Endothelial cell (in vitro differentiated cells): ENCODE data around the gene GPHB5. TPM values are rescaled to one million over a fixed set of nuclear protein-coding genes. Genes with fewer than 3 reads are reported as not detected.
"Not testable (repeated sequence)": the region's sequence is repeated elsewhere in the genome, so short reads cannot be mapped to it uniquely, and the experiment has no call there.

ENCODE experiments used
- DNase-seq: peaks from one replicate; pipeline ENCODE4 v3.0.0; 2021; ENCODE audit warnings: low spot score
- H3K27ac Mint-ChIP-seq: one replicate; pipeline ENCODE4 v1.8.0; 2021; ENCODE audit warnings: mixed read lengths, inconsistent platforms; ENCODE audit not compliant: unreplicated experiment
- H3K27me3 Mint-ChIP-seq: one replicate; pipeline ENCODE4 v1.8.0; 2021; ENCODE audit warnings: mild to moderate bottlenecking, moderate library complexity, mixed read lengths, inconsistent platforms; ENCODE audit not compliant: unreplicated experiment
- H3K36me3 Mint-ChIP-seq: one replicate; pipeline ENCODE4 v1.8.0; 2021; ENCODE audit warnings: mild to moderate bottlenecking, low read depth, mixed read lengths, inconsistent platforms; ENCODE audit not compliant: unreplicated experiment
- H3K4me1 Mint-ChIP-seq: one replicate; pipeline ENCODE4 v1.8.0; 2021; ENCODE audit warnings: mild to moderate bottlenecking, mixed read lengths, inconsistent platforms; ENCODE audit not compliant: unreplicated experiment
- H3K4me3 Mint-ChIP-seq: one replicate; pipeline ENCODE4 v1.8.0; 2021; ENCODE audit warnings: mild to moderate bottlenecking, mixed read lengths, inconsistent platforms; ENCODE audit not compliant: unreplicated experiment
- H3K9me3 Mint-ChIP-seq: one replicate; pipeline ENCODE4 v1.8.0; 2021; ENCODE audit warnings: mixed read lengths, inconsistent platforms; ENCODE audit not compliant: unreplicated experiment
- total RNA-seq: library from RNA; stranded (reverse); fragmentation: NEBNext Ultra II Directional; extraction: Animal tissue kit (Norgen Biotek cat#: 25700); gene quantifications from one replicate; pipeline ENCODE4 v1.2.1, GENCODE V29; 2021; ENCODE audit not compliant: unreplicated experiment
- TF ChIP-seq, protein P1 (sequence below): fragments of 200-600 bp; sonication (generic); IDR thresholded peaks from one replicate; pipeline ENCODE4 v1.5.0; 2021; ENCODE audit warnings: antibody characterized with exemption; ENCODE audit not compliant: unreplicated experiment

GPHB5 gene
- total RNA-seq, 1 donor from 2014 or later, result not detected

DNA sequence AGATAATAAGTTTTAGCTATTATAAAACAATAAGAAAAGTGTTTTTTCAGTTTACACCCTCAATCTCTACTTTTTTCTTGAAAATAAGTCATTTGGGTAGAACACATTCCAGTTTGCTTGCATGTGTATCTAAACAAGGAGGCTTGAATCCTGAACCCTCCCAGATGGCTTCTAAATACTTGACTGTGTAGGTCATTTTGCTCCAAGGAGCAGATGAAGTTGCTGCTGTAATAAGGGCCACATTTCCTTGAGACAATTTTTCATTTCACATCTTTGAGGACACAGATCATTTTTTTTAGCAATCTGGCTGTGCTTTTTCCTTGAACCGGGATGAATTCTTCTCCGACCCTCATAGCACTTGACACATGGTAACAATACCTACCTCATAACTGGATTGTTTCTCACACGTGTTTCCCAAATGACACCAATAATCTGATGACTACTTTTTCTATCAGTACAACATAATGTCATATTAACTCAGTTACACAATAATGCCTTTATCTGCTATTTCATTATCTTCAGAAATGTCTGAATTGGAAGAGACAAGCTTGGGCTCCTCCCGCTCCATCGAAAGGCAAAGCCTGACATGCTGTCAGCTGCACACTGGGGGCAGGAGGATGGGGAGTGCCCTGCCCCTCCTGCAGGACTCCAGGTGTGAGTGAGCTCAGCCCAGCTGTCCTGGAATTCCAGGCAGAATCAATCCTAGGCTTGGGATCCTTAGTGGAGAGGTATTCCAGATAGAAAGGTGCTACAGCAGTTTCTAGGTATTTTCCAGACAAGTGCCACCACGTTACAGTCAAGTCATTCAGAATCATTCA lies 30.9 kb downstream of the GPHB5 start:
- H3K4me3 Mint-ChIP-seq, result no peak overlapping the region
- TF ChIP-seq, protein P1, sequence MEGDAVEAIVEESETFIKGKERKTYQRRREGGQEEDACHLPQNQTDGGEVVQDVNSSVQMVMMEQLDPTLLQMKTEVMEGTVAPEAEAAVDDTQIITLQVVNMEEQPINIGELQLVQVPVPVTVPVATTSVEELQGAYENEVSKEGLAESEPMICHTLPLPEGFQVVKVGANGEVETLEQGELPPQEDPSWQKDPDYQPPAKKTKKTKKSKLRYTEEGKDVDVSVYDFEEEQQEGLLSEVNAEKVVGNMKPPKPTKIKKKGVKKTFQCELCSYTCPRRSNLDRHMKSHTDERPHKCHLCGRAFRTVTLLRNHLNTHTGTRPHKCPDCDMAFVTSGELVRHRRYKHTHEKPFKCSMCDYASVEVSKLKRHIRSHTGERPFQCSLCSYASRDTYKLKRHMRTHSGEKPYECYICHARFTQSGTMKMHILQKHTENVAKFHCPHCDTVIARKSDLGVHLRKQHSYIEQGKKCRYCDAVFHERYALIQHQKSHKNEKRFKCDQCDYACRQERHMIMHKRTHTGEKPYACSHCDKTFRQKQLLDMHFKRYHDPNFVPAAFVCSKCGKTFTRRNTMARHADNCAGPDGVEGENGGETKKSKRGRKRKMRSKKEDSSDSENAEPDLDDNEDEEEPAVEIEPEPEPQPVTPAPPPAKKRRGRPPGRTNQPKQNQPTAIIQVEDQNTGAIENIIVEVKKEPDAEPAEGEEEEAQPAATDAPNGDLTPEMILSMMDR, result no peak

DNA sequence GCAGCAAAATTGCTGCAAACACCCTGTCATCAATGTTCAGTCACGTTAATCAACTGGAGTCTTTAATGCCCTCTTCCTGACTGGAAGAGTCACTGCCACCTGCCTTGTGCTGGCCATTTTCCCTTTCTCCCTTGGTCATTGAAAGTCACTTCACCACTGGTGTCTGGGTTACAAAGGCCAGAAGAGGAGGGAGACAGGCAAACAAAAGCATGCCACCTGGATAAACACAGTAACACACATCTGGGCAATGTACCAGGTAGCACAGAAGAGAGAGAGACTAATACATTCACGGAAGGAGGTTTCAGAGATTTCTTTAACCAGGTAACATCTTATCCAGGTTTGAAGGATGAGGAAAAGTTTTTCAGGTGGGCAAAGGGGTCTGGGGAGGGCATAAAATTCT lies 32.7 kb downstream of the GPHB5 start:
- no peak for DNase-seq
- H3K27ac Mint-ChIP-seq, result no peak overlapping the region
- TF ChIP-seq, protein P1, result no peak
- peaks cover under 1% of the 10 kb centered on the region for H3K27me3 Mint-ChIP-seq
- no peaks in the 10 kb centered on the region for H3K9me3 Mint-ChIP-seq
- peaks cover 13% of the 10 kb centered on the region for H3K36me3 Mint-ChIP-seq
- H3K4me3 Mint-ChIP-seq, result no peak overlapping the region
- no peaks in the 10 kb centered on the region for H3K4me1 Mint-ChIP-seq

More for the DNA sequence above, 30.9 kb downstream of the GPHB5 start:
- peaks cover 30% of the 10 kb centered on the region for H3K36me3 Mint-ChIP-seq
- peaks cover 4% of the 10 kb centered on the region for H3K27me3 Mint-ChIP-seq
- peaks cover under 1% of the 10 kb centered on the region for H3K4me1 Mint-ChIP-seq
- H3K27ac Mint-ChIP-seq, result no peak overlapping the region
- DNase-seq, result no peak
- no peaks in the 10 kb centered on the region for H3K9me3 Mint-ChIP-seq

DNA sequence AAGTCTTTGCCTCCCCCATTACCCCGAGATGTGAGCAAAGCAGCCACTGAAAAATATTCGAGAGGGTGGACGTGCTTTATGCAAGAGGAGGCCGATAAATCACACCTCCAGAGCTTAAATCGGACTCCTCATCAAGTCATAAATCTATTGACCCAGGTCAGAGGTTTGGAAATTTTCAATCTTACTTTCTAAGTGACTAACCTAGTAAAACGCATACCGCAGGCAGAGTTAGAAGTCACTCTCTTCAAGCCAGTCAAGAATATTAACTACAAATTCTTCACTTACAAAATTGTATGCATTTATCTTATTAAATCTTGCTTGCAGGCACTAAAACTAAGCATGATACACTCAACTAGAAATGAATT lies 34.9 kb downstream of the GPHB5 start:
- no peaks in the 10 kb centered on the region for H3K9me3 Mint-ChIP-seq
- H3K27me3 Mint-ChIP-seq, result peaks cover 6% of the 10 kb centered on the region
- no peak overlapping the region for H3K4me3 Mint-ChIP-seq
- TF ChIP-seq, protein P1, result no peak
- H3K4me1 Mint-ChIP-seq, result no peaks in the 10 kb centered on the region
- no peak for DNase-seq
- H3K36me3 Mint-ChIP-seq, result peaks cover 8% of the 10 kb centered on the region
- no peak overlapping the region for H3K27ac Mint-ChIP-seq

DNA sequence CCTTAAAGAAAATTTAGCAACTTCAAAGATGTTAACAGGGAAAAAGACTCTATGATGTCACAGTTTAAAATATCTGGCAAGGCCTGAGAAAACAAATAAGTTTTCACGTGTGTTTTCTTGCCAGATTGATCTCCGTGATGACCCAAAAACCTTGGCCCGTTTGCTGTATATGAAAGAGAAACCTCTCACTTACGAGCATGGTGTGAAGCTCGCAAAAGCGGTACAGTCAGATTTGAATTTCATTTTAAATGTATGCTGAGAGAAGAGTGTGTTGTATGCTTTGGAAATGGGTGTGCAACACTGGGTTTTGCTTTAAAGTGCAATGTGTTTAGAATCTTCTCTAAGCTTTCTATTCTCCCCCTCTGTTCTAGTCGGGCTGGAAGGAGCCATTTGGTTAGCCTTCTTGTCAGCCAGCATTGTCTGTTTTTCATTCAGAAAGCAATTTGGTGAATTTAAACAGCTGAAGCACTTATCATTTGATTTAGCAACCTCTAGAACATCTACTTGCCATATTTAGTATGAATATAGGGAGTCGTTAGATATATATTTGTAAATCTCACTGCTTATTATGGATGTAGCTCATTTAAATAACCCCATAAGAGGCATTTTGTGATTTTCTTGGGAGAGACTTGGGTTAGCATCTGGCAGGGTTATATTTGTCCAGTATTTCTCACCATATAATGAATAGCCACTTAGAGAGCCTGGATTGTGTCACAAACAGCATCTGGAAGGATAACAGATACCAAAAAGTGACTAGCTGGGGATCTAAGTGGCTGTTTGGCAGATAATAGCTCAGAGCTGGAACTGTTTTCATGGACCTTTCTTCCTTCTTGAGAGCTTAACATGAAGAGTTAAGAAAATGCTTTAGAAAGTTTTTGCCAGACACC lies 35.5 kb downstream of the GPHB5 start:
- no peaks in the 10 kb centered on the region for H3K9me3 Mint-ChIP-seq
- H3K36me3 Mint-ChIP-seq, result peaks cover 5% of the 10 kb centered on the region
- TF ChIP-seq, protein P1, result no peak
- H3K27me3 Mint-ChIP-seq, result peaks cover 6% of the 10 kb centered on the region
- no peak for DNase-seq
- H3K27ac Mint-ChIP-seq, result no peak overlapping the region
- no peak overlapping the region for H3K4me3 Mint-ChIP-seq
- H3K4me1 Mint-ChIP-seq, result no peaks in the 10 kb centered on the region

DNA sequence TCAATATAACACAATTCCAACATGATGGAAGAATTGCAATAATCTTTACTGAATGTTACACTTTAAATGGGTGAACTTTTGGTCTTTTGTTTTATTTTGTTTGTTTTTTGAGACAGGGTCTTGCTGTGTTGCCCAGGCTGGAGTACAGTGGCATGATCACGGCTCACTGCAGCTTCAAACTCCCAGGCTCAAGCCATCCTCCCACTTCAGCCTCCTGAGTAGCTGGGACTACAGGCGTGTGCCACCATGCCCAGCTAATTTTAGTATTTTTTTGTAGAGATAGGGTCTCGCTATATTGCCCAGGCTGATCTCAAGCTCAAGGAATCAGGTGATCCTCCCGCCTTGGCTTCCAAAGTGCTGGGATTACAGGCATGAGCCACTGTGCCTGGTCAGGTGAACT lies 38.8 kb downstream of the GPHB5 start:
- not testable (repeated sequence) for H3K27me3 Mint-ChIP-seq, H3K9me3 Mint-ChIP-seq, H3K27ac Mint-ChIP-seq, DNase-seq, H3K36me3 Mint-ChIP-seq, H3K4me1 Mint-ChIP-seq, H3K4me3 Mint-ChIP-seq
